ENCODE data around the gene KNSTRN.
A peak's percentile ranks its signal among the peaks of the same experiment; 100 is the strongest.

KNSTRN gene

GRCh38 chr15:40399370-40399769 lies 16.8 kb downstream of the KNSTRN start:
- DNase-seq: no peak

GRCh38 chr15:40405501-40406381 lies 23.2 kb downstream of the KNSTRN start, which contains the start of gene IVD:
IVD (plus strand) TSS chr15:40405795; CDS start chr15:40405828, 33 bp downstream.
- DNase-seq: peak; percentile 69 to 80 (median 76)

GRCh38 chr15:40407330-40407990 lies 24.9 kb downstream of the KNSTRN start:
- DNase-seq: no peak

- DNase-seq: no peak
These were observed 26.8 kb downstream of the KNSTRN start for GRCh38 chr15:40409366-40409765.

GRCh38 chr15:40410476-40410875 lies 28.0 kb downstream of the KNSTRN start:
- no peak for DNase-seq

GRCh38 chr15:40412095-40412759 lies 29.7 kb downstream of the KNSTRN start:
- no peak for DNase-seq

- no peak for DNase-seq
These were observed 30.5 kb downstream of the KNSTRN start for GRCh38 chr15:40413036-40413435.

- DNase-seq: no peak
These were observed 32.3 kb downstream of the KNSTRN start for GRCh38 chr15:40414816-40415215.

GRCh38 chr15:40415226-40415625 lies 32.7 kb downstream of the KNSTRN start:
- no peak for DNase-seq

- DNase-seq: no peak
These were observed 33.5 kb downstream of the KNSTRN start for GRCh38 chr15:40416056-40416455.

- DNase-seq: no peak
These were observed 35.6 kb downstream of the KNSTRN start for GRCh38 chr15:40418126-40418525.

- DNase-seq: no peak
These were observed 37.7 kb downstream of the KNSTRN start for GRCh38 chr15:40420071-40420713.

- DNase-seq: no peak
These were observed 38.3 kb downstream of the KNSTRN start for GRCh38 chr15:40420793-40421192.

- peak; percentile 58 to 74 (median 64) for DNase-seq
These were observed 39.0 kb downstream of the KNSTRN start for GRCh38 chr15:40421246-40422157.

GRCh38 chr15:40424483-40425115 lies 42.1 kb downstream of the KNSTRN start:
- no peak for DNase-seq

GRCh38 chr15:40425681-40426080 lies 43.2 kb downstream of the KNSTRN start:
- DNase-seq: no peak

- no peak for DNase-seq
These were observed 44.7 kb downstream of the KNSTRN start for GRCh38 chr15:40427188-40427587.

GRCh38 chr15:40428185-40428584 lies 45.7 kb downstream of the KNSTRN start:
- no peak for DNase-seq

- DNase-seq: no peak
These were observed 46.7 kb downstream of the KNSTRN start for GRCh38 chr15:40429068-40429710.

GRCh38 chr15:40430271-40430805 lies 47.8 kb downstream of the KNSTRN start:
- no peak for DNase-seq
